ENCODE results near the gene KCTD20. TPM values are rescaled to one million over a fixed set of nuclear protein-coding genes. Genes with fewer than 3 reads are reported as not detected.
"Not testable (repeated sequence)": the region's sequence is repeated elsewhere in the genome, so short reads cannot be mapped to it uniquely, and the experiment has no call there.

The KCTD20 gene
- polyA plus RNA-seq, 1 donor from 2014 or later: 32.4 TPM

- Histone ChIP-seq H3F3A (ENCODE audit: insufficient read depth, low read length, poor library complexity, severe bottlenecking) (no peaks in the 10 kb centered on the region), H3K27ac (ENCODE audit: low read length) (no peak overlapping the region)
- TF ChIP-seq REST (IDR thresholded peaks at IDR 0.05; ENCODE audit: borderline replicate concordance) (no peak), SMC3 (conservative IDR thresholded peaks at IDR 0.05; ENCODE audit: poor library complexity) (no peak), RAD21 (conservative IDR thresholded peaks at IDR 0.05) (no peak), POLR2AphosphoS5 (IDR thresholded peaks at IDR 0.05) (no peak), TAF1 (IDR thresholded peaks at IDR 0.05; ENCODE audit: low read depth) (no peak), EP300 (conservative IDR thresholded peaks at IDR 0.05; ENCODE audit: poor library complexity, severe bottlenecking) (no peak), EZH2 (IDR thresholded peaks at IDR 0.05; ENCODE audit: borderline replicate concordance, insufficient read depth, low read length, poor library complexity, severe bottlenecking) (no peak), CTCF (IDR thresholded peaks at IDR 0.05; ENCODE audit: poor library complexity, severe bottlenecking) (no peak), MXI1 (conservative IDR thresholded peaks at IDR 0.05; ENCODE audit: poor library complexity, severe bottlenecking) (no peak)
Observed at GRCh38 chr6:36404164-36404563, 38.6 kb upstream of the KCTD20 start.

GRCh38 chr6:36409718-36410117 is 33.1 kb upstream of the KCTD20 start:
- H3K4me3 ChIP-seq (ENCODE audit: low read length); H3K36me3 ChIP-seq (ENCODE audit: insufficient read depth, low read length); H3K9ac ChIP-seq (ENCODE audit: low read length); H3K4me2 ChIP-seq (ENCODE audit: low read length); H3K9me3 ChIP-seq (ENCODE audit: low read length); H3K27ac ChIP-seq (ENCODE audit: low read length); H3K27me3 ChIP-seq (ENCODE audit: insufficient read depth, low read depth, low read length); H3K79me2 ChIP-seq (replicated peaks; ENCODE audit: insufficient read depth, low read length); H3F3A ChIP-seq (ENCODE audit: insufficient read depth, low read length, poor library complexity, severe bottlenecking); H3K9me2 ChIP-seq (ENCODE audit: insufficient read depth, low read length); H2AFZ ChIP-seq (ENCODE audit: low read depth, low read length); H4K20me1 ChIP-seq (ENCODE audit: insufficient read depth): not testable (repeated sequence)

More at GRCh38 chr6:36404164-36404563, 38.6 kb upstream of the KCTD20 start:
- Histone ChIP-seq H2AFZ (ENCODE audit: low read depth, low read length) (no peak overlapping the region), H3K27me3 (ENCODE audit: insufficient read depth, low read depth, low read length) (no peaks in the 10 kb centered on the region), H3K9me3 (ENCODE audit: low read length) (no peaks in the 10 kb centered on the region), H4K20me1 (ENCODE audit: insufficient read depth) (no peaks in the 10 kb centered on the region), H3K4me2 (ENCODE audit: low read length) (no peak overlapping the region), H3K79me2 (replicated peaks; ENCODE audit: insufficient read depth, low read length) (no peaks in the 10 kb centered on the region), H3K36me3 (ENCODE audit: insufficient read depth, low read length) (no peaks in the 10 kb centered on the region), H3K9ac (ENCODE audit: low read length) (no peak overlapping the region), H3K9me2 (ENCODE audit: insufficient read depth, low read length) (no peaks in the 10 kb centered on the region), H3K4me3 (ENCODE audit: low read length) (no peak overlapping the region)
